ENCODE data around the gene DPCD. TPM values are rescaled to one million over a fixed set of nuclear protein-coding genes. Genes with fewer than 3 reads are reported as not detected.

DPCD gene
- total RNA-seq = 23.2 and 34.0 TPM in 2 replicates

GRCh38 chr10:101587725-101588653 is at the start of gene DPCD, which contains the start of gene POLL:
DPCD (plus strand) TSS chr10:101588321; CDS start chr10:101588337, 16 bp downstream.
POLL (minus strand) TSS chr10:101588257; CDS start chr10:101587360, 897 bp downstream.

Other genes with a start within 250 kb of the DPCD start
- gene BTRC, start 234.2 kb upstream of the DPCD start, total RNA-seq = 9.0 and 9.6 TPM in 2 replicates
- gene POLL, start 64 bp upstream of the DPCD start, total RNA-seq = 9.4 and 15.6 TPM in 2 replicates
- 29.2 and 39.0 TPM in 2 replicates for gene FBXW4, start 106.8 kb downstream of the DPCD start, total RNA-seq
- gene FGF8, start 187.8 kb downstream of the DPCD start, total RNA-seq = not detected in 2 replicates
- gene NPM3, start 195.1 kb downstream of the DPCD start, total RNA-seq = 161 and 326 TPM in 2 replicates
- gene OGA, start 230.1 kb downstream of the DPCD start, total RNA-seq = 94.9 and 132 TPM in 2 replicates